Activated T-helper 9 cell treated with anti-CD3 and anti-CD28 coated beads, Interleukin-2, amount 50 U/mL, for 16 hours (primary cell): ENCODE measurements around the gene NAV2.
"Not testable (repeated sequence)": the region's sequence is repeated elsewhere in the genome, so short reads cannot be mapped to it uniquely, and the experiment has no call there.

Experiments used
- DNase-seq: peaks from one replicate; pipeline ENCODE4 v3.0.0-alpha.2; 2020; ENCODE audit warnings: low read depth

NAV2 gene

GRCh38 chr11:20058749-20059458 lies 346.3 kb downstream of the NAV2 start:
- no peak for DNase-seq

- DNase-seq: no peak
Measured at GRCh38 chr11:20059587-20060021, 347.0 kb downstream of the NAV2 start.

GRCh38 chr11:20060181-20060580 lies 347.5 kb downstream of the NAV2 start:
- DNase-seq: no peak

- DNase-seq: no peak
Measured at GRCh38 chr11:20060647-20061205, 348.1 kb downstream of the NAV2 start.

- DNase-seq: no peak
Measured at GRCh38 chr11:20061776-20062175, 349.1 kb downstream of the NAV2 start.

- no peak for DNase-seq
Measured at GRCh38 chr11:20064961-20065405, 352.3 kb downstream of the NAV2 start.

GRCh38 chr11:20065406-20065805 lies 352.8 kb downstream of the NAV2 start:
- DNase-seq: no peak

GRCh38 chr11:20066013-20066782 lies 353.6 kb downstream of the NAV2 start:
- no peak for DNase-seq

- no peak for DNase-seq
Measured at GRCh38 chr11:20066783-20067156, 354.1 kb downstream of the NAV2 start.

- DNase-seq: no peak
Measured at GRCh38 chr11:20067665-20068064, 355.0 kb downstream of the NAV2 start.

GRCh38 chr11:20068691-20069090 lies 356.1 kb downstream of the NAV2 start:
- no peak for DNase-seq

GRCh38 chr11:20070459-20070858 lies 357.8 kb downstream of the NAV2 start:
- DNase-seq: no peak

- no peak for DNase-seq
Measured at GRCh38 chr11:20075627-20076026, 363.0 kb downstream of the NAV2 start.

- no peak for DNase-seq
Measured at GRCh38 chr11:20078846-20079245, 366.2 kb downstream of the NAV2 start.

GRCh38 chr11:20080032-20080685 lies 367.5 kb downstream of the NAV2 start:
- DNase-seq: no peak

- no peak for DNase-seq
Measured at GRCh38 chr11:20081336-20081735, 368.7 kb downstream of the NAV2 start.

GRCh38 chr11:20083877-20084276 lies 371.2 kb downstream of the NAV2 start:
- DNase-seq: not testable (repeated sequence)

- DNase-seq: no peak
Measured at GRCh38 chr11:20084921-20085814, 372.5 kb downstream of the NAV2 start.

- DNase-seq: no peak
Measured at GRCh38 chr11:20085918-20086317, 373.3 kb downstream of the NAV2 start.

GRCh38 chr11:20087118-20087521 lies 374.5 kb downstream of the NAV2 start:
- no peak for DNase-seq

- no peak for DNase-seq
Measured at GRCh38 chr11:20088397-20089225, 376.0 kb downstream of the NAV2 start.
